Activated CD8-positive, alpha-beta T cell treated with anti-CD3 and anti-CD28 coated beads, Interleukin-2, amount 10 ng/mL, durations not matched to agents 7 days and 5 days (primary cell): ENCODE results near the gene TALDO1. TPM values are rescaled to one million over a fixed set of nuclear protein-coding genes. Genes with fewer than 3 reads are reported as not detected.

Experiments
- ATAC-seq: fragments of 150-1000 bp; cut with Tn5 transposase; one replicate; pipeline ENCODE4 v1.10.0; 2021; ENCODE audit warnings: moderate library complexity
- CTCF ChIA-PET: fragments of 350-600 bp; sonication (Branson Sonifier 250); formaldehyde crosslinking; loops from one replicate; lab custom pipeline; 2021; ENCODE audit warnings: antibody characterized with exemption; lab: Charles Lee
- POLR2A ChIA-PET: fragments of 350-600 bp; sonication (Branson Sonifier 250); formaldehyde crosslinking; loops from one replicate; lab custom pipeline; 2021; ENCODE audit warnings: antibody characterized with exemption; lab: Charles Lee
- DNase-seq: peaks from one replicate; pipeline ENCODE4 v3.0.0-alpha.2; 2020
- H3K27ac Mint-ChIP-seq: one replicate; pipeline ENCODE4 v1.8.0; 2021; ENCODE audit warnings: mild to moderate bottlenecking, mixed read lengths
- H3K27me3 Mint-ChIP-seq: one replicate; pipeline ENCODE4 v1.8.0; 2021; ENCODE audit warnings: low read depth, mixed read lengths
- H3K36me3 Mint-ChIP-seq: one replicate; pipeline ENCODE4 v1.8.0; 2021; ENCODE audit warnings: low read depth, mixed read lengths
- H3K4me1 Mint-ChIP-seq: one replicate; pipeline ENCODE4 v1.8.0; 2021; ENCODE audit warnings: low read depth, mixed read lengths
- H3K4me3 Mint-ChIP-seq: one replicate; pipeline ENCODE4 v1.8.0; 2021; ENCODE audit warnings: mild to moderate bottlenecking, mixed read lengths
- H3K9me3 Mint-ChIP-seq: one replicate; pipeline ENCODE4 v1.8.0; 2022; ENCODE audit warnings: mixed read lengths; ENCODE audit not compliant: insufficient read depth
- total RNA-seq, 2 experiments: library from RNA; stranded (reverse); gene quantifications; one replicate each; pipeline ENCODE4 v1.2.3, GENCODE V29; 2021

Gene TALDO1
- total RNA-seq, 2 experiments from 2014 or later, result 278 to 289 TPM

GRCh38 chr11:782264-783174, 35.3 kb downstream of the TALDO1 start:
- peaks cover 18% of the 10 kb centered on the region for H3K36me3 Mint-ChIP-seq
- H3K9me3 Mint-ChIP-seq, result no peaks in the 10 kb centered on the region
- ChIA-PET CTCF (no interaction called here), POLR2A (no interaction called here)
- H3K4me3 Mint-ChIP-seq, result no peak overlapping the region
- H3K27me3 Mint-ChIP-seq, result no peaks in the 10 kb centered on the region
- no peak overlapping the region for H3K27ac Mint-ChIP-seq
- ATAC-seq (no peak), DNase-seq (no peak)
- H3K4me1 Mint-ChIP-seq, result peaks cover 19% of the 10 kb centered on the region

GRCh38 chr11:783581-784015, 36.3 kb downstream of the TALDO1 start:
- no peaks in the 10 kb centered on the region for H3K9me3 Mint-ChIP-seq
- no peak overlapping the region for H3K4me3 Mint-ChIP-seq
- peak; percentile 62 for ATAC-seq
- POLR2A ChIA-PET, result no interaction called here
- H3K4me1 Mint-ChIP-seq, result peaks cover 23% of the 10 kb centered on the region
- H3K27ac Mint-ChIP-seq, result no peak overlapping the region
- CTCF ChIA-PET, result interaction anchor here (1.2 kb wide), 1 partner anchor 15 kb away, joined by 4 read pairs; no protein-coding TSS in a partner anchor
- no peaks in the 10 kb centered on the region for H3K27me3 Mint-ChIP-seq
- no peak for DNase-seq
- H3K36me3 Mint-ChIP-seq, result peaks cover 17% of the 10 kb centered on the region

- Mint-ChIP-seq H3K4me3 (no peak overlapping the region), H3K36me3 (peaks cover 11% of the 10 kb centered on the region), H3K27me3 (no peaks in the 10 kb centered on the region), H3K27ac (no peak overlapping the region), H3K9me3 (no peaks in the 10 kb centered on the region), H3K4me1 (peaks cover 22% of the 10 kb centered on the region)
- no peak for DNase-seq
- POLR2A ChIA-PET, result interaction anchor here (0.7 kb wide), 1 partner anchor 23 kb away, joined by 3 read pairs; no protein-coding TSS in a partner anchor
- CTCF ChIA-PET, result no interaction called here
- no peak for ATAC-seq
Observed at GRCh38 chr11:786235-787083, 39.2 kb downstream of the TALDO1 start.

- DNase-seq (no peak), ATAC-seq (no peak)
- H3K4me3 Mint-ChIP-seq, result no peak overlapping the region
- peaks cover 18% of the 10 kb centered on the region for H3K4me1 Mint-ChIP-seq
- CTCF ChIA-PET, result no interaction called here
- peaks cover 13% of the 10 kb centered on the region for H3K36me3 Mint-ChIP-seq
- H3K9me3 Mint-ChIP-seq, result no peaks in the 10 kb centered on the region
- no peaks in the 10 kb centered on the region for H3K27me3 Mint-ChIP-seq
- H3K27ac Mint-ChIP-seq, result no peak overlapping the region
- POLR2A ChIA-PET, result interaction anchor here (0.7 kb wide), 1 partner anchor 22 kb away, joined by 3 read pairs; no protein-coding TSS in a partner anchor
Observed at GRCh38 chr11:787084-787675, 39.9 kb downstream of the TALDO1 start.

GRCh38 chr11:788009-788640, 40.9 kb downstream of the TALDO1 start:
- H3K27ac Mint-ChIP-seq, result no peak overlapping the region
- DNase-seq (no peak), ATAC-seq (no peak)
- no peaks in the 10 kb centered on the region for H3K9me3 Mint-ChIP-seq
- no peak overlapping the region for H3K4me3 Mint-ChIP-seq
- H3K27me3 Mint-ChIP-seq, result no peaks in the 10 kb centered on the region
- ChIA-PET CTCF (no interaction called here), POLR2A (no interaction called here)
- H3K4me1 Mint-ChIP-seq, result peaks cover 18% of the 10 kb centered on the region
- H3K36me3 Mint-ChIP-seq, result peaks cover 13% of the 10 kb centered on the region

- no peak for DNase-seq
- Mint-ChIP-seq H3K27me3 (no peaks in the 10 kb centered on the region), H3K4me3 (peak overlapping the region; percentile 38), H3K27ac (no peak overlapping the region), H3K9me3 (no peaks in the 10 kb centered on the region), H3K4me1 (peaks cover 19% of the 10 kb centered on the region), H3K36me3 (peaks cover 16% of the 10 kb centered on the region)
- ATAC-seq, result no peak
- POLR2A ChIA-PET, result interaction anchor here (1.0 kb wide), 1 partner anchor 263 kb away, joined by 3 read pairs; no protein-coding TSS in a partner anchor
- CTCF ChIA-PET, result no interaction called here
Observed at GRCh38 chr11:788953-789940, 42.0 kb downstream of the TALDO1 start.

- no peaks in the 10 kb centered on the region for H3K9me3 Mint-ChIP-seq
- POLR2A ChIA-PET, result interaction anchor here (1.0 kb wide), 1 partner anchor 262 kb away, joined by 3 read pairs; no protein-coding TSS in a partner anchor
- ATAC-seq, result peak; percentile 47
- peak within 1 kb of the TSS; percentile 38 for H3K4me3 Mint-ChIP-seq
- CTCF ChIA-PET, result no interaction called here
- DNase-seq, result peak; percentile 54
- peaks cover 16% of the 10 kb centered on the region for H3K36me3 Mint-ChIP-seq
- no peak within 1 kb of the TSS for H3K27ac Mint-ChIP-seq
- no peaks in the 10 kb centered on the region for H3K27me3 Mint-ChIP-seq
- peaks cover 23% of the 10 kb centered on the region for H3K4me1 Mint-ChIP-seq
Observed at GRCh38 chr11:789943-790342, 42.7 kb downstream of the TALDO1 start, which contains the start of gene CEND1. CEND1 (minus strand) TSS chr11:790090; CDS start chr11:788576, 1,514 bp downstream.

GRCh38 chr11:790721-791564, 43.7 kb downstream of the TALDO1 start:
- ChIA-PET CTCF (no interaction called here), POLR2A (interaction anchor here (1.2 kb wide), 1 partner anchor 13 kb away, joined by 3 read pairs; no protein-coding TSS in a partner anchor)
- H3K27ac Mint-ChIP-seq, result no peak overlapping the region
- no peaks in the 10 kb centered on the region for H3K27me3 Mint-ChIP-seq
- H3K9me3 Mint-ChIP-seq, result no peaks in the 10 kb centered on the region
- H3K4me3 Mint-ChIP-seq, result no peak overlapping the region
- ATAC-seq (peak; percentile 21), DNase-seq (no peak)
- H3K4me1 Mint-ChIP-seq, result peaks cover 23% of the 10 kb centered on the region
- peaks cover 16% of the 10 kb centered on the region for H3K36me3 Mint-ChIP-seq

GRCh38 chr11:791658-792534, 44.6 kb downstream of the TALDO1 start:
- POLR2A ChIA-PET, result interaction anchor here (1.2 kb wide), 1 partner anchor 12 kb away, joined by 3 read pairs; no protein-coding TSS in a partner anchor
- no peak for ATAC-seq
- H3K36me3 Mint-ChIP-seq, result peaks cover 18% of the 10 kb centered on the region
- no peaks in the 10 kb centered on the region for H3K27me3 Mint-ChIP-seq
- H3K9me3 Mint-ChIP-seq, result no peaks in the 10 kb centered on the region
- DNase-seq, result no peak
- CTCF ChIA-PET, result no interaction called here
- H3K4me3 Mint-ChIP-seq, result no peak overlapping the region
- no peak overlapping the region for H3K27ac Mint-ChIP-seq
- H3K4me1 Mint-ChIP-seq, result peaks cover 30% of the 10 kb centered on the region
